CD4-positive, alpha-beta T cell treated with Interleukin-4 for 1 hour (primary cell): ENCODE results near the gene PELO.

Source experiments
- DNase-seq, 2 donors: peaks; one replicate each; pipeline ENCODE4 v3.0.0-alpha.2; 2020 to 2022

PELO gene

GRCh38 chr5:52834320-52834719, 46.6 kb downstream of the PELO start:
- DNase-seq: no peak

DNA sequence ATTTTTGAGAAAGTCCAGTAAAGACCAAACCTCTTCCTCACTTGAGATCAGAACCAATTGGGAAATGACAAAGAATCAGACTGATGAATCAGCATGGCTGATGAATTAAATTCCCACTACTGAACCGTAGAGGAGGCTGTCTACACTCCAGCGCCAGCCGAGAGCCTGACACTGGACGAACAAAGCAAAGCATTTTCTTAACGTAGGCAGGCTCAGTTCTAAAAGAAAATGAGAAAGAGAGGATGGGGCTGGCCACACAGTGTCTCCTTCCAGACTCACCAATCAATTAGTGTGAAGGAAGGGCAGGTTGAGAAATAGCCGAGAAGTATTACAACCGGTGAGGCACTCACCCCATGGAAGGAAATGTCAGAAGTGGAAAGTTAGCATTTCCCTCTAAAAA, 49.4 kb downstream of the PELO start:
- no peak for DNase-seq
